GM12801 (cell line): ENCODE results near the gene MFNG.

Experiments used
- TF ChIP-seq, protein P1 (sequence below): IDR thresholded peaks from one replicate; pipeline ENCODE4 v1.5.1; 2011; ENCODE audit warnings: control low read depth; ENCODE audit not compliant: insufficient read length; ENCODE audit errors: extremely low read depth

The MFNG gene

DNA sequence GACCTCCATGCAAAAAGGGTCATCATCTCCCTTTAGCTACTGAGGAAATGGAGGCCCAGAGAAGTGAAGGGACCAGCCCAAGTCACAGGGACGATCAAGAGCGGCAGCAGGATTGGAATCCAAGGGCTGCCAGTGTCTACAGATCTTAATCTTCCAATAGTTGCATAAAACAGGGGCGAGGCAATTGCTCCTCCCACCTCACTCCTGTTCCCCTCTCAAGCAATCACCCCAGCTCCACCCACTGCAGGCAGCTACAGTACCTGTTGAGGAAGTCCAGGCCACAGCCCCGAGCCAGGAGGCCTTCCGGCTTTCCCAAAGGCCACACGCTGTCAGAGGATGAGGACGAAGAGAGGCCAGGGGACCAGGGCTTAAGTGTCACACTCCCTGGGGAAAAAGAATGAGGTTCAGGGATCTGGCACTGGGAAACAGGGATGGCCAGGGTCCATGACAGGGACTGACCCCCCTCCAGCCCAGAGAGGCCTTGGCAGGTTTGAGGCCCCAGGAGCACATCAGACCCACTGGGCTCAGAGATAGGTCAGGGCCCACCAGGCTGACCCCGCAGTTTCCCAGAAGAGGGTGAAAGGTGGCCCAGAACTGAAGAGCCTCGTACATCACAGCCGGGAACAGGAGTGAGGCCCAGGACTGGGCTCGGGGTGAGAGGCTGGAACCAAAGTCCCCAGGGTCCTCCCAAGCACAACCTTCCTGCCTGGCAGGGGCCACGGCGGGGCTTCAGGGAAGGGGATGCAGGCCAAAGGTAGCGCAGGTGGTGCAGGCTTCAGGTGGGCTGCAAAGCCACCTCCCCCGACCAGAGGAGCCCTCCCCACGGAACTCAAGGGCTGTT lies 16.4 kb upstream of the MFNG start:
- TF ChIP-seq, protein P1, sequence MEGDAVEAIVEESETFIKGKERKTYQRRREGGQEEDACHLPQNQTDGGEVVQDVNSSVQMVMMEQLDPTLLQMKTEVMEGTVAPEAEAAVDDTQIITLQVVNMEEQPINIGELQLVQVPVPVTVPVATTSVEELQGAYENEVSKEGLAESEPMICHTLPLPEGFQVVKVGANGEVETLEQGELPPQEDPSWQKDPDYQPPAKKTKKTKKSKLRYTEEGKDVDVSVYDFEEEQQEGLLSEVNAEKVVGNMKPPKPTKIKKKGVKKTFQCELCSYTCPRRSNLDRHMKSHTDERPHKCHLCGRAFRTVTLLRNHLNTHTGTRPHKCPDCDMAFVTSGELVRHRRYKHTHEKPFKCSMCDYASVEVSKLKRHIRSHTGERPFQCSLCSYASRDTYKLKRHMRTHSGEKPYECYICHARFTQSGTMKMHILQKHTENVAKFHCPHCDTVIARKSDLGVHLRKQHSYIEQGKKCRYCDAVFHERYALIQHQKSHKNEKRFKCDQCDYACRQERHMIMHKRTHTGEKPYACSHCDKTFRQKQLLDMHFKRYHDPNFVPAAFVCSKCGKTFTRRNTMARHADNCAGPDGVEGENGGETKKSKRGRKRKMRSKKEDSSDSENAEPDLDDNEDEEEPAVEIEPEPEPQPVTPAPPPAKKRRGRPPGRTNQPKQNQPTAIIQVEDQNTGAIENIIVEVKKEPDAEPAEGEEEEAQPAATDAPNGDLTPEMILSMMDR, result no peak

DNA sequence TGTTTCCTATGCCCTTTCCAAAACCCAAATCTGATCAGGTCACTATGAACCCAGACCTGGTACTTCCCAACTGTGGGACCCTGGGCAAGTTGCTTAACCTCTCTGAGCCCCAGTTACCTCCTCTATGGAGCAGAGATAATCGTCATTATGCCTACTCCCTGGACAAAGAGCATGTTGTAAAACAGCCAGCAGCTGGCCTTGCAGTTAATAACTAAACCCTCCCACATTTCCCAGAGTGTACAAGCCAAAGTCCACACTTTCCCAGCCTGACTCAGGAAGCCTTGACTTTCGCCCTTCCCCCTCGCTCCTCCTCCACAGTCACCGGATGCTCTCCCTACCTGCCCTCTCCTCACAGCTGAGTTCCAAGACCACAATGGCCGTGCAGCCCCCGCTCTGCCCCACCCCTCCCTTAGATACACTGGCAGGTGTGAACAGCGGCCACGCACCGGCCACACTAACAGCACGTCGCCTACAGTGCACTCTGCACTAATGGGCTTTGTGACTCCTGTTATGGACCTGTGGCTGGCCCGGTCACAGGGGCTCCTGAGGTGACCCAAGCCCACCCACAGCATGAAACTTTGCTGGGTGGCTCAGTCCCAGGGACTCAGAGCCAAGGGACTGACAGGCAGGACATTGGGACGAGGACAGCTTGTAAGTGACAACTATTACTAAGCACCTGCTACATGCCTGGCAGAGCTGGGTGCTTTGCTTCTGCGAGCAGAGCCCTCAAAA lies 15.6 kb upstream of the MFNG start:
- TF ChIP-seq, protein P1, result no peak

DNA sequence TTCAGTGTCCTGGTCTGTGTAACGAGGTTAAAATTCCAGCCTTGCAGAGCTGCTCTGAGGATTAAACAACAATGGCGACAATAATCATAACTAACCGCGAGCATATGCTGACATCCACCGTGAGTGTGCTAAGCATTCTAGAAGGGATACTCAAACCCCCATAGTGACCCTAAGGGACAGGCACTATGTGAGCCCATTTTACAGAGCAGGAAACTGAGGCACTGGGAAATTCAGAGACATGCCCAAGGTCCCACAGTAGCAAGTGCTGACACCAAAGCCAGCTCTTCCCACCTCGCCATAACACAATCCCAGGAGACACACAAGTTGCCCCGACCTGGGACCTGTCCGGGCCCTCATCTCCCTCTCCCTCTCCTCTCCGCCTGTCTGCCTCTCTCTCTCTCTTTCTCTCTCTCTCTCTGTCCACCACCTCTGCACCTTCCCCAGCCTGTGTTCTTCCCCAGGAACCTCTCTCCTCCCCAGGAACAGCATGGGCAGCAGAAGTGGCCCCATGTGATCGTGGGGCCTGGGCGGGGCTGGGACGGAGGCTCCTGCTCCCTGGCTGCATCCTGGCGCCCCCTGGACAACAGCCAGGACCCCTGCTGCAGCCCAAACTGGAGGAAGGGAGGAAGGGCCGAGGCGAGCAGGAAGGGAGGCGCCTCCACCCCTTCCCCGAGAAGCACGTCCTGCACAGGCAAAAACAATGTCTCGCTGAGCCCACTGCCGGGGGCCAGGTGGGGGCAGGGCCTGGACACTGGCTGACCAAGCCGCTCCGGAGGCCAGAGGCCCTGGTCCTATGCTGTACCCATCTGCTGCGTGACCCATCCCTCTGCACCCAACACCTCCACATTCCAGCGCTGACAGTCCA lies 14.8 kb upstream of the MFNG start:
- TF ChIP-seq, protein P1, result no peak

DNA sequence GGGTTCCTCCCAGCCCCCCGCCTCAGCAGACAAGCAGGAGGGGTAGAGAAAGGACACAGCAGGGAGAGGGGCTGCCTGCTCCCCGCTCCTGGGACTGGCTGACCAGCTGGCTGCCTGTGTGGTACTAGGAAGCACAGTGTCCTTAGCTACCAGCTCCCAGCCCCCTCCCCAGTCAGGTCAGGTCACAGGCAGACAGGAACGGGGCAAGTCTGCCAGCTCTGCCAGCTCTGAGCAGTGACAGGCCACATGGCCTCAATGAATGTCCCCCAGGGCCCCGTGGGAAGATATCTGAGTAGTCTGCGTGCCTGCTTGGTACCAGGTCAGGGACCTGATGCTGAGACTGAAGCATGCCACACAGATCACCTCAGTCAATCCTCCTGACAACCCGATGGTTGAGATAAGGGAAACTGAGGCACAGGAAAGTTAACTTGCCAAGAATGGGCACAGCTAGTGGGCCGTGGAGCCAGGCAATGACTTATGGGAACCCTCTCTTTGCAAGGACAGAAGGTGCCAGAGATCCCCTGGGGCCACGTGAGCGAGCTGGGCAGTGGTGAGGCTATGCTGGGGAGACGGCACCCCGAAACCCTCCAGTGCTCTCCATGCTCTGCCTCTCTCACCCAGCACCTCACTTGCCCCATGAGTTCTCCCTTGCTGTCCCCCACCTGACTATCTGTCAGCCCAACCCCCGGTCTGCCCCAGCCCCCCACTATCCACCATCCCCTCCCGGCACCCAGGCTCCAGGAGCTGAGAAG lies 13.8 kb upstream of the MFNG start:
- TF ChIP-seq, protein P1, result no peak

DNA sequence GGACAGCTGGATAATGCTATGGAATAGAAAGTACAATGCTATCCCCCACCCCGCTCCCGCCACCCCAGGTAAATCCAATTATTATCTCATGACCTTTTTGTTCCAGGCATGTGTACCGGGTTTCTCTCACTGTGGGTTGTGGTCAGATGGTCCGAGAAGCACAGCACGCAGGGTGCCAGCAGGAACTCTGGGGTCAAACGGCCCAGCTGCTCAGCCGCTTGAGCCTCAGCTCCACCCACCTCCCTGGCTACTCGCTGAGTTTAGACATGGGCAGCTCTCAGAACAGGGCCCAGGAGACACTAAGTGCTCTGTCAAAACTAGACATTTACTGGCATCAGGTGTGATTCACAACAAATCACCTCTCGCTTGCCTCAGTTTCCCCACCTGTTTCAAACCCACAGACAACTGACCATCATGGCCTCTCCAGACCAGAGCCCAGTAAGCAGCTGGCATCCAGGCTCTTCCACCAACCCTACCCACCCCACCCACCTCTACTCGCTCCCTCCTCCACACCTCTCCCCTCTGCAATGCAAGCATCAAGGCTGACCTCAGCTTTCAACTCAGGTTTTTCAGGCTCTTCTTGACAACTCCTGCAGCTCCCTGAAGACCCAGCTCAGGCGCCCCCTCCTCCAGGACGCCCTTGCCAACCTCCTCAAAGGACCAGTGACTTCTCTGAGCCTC lies 13.0 kb upstream of the MFNG start:
- TF ChIP-seq, protein P1, result no peak

DNA sequence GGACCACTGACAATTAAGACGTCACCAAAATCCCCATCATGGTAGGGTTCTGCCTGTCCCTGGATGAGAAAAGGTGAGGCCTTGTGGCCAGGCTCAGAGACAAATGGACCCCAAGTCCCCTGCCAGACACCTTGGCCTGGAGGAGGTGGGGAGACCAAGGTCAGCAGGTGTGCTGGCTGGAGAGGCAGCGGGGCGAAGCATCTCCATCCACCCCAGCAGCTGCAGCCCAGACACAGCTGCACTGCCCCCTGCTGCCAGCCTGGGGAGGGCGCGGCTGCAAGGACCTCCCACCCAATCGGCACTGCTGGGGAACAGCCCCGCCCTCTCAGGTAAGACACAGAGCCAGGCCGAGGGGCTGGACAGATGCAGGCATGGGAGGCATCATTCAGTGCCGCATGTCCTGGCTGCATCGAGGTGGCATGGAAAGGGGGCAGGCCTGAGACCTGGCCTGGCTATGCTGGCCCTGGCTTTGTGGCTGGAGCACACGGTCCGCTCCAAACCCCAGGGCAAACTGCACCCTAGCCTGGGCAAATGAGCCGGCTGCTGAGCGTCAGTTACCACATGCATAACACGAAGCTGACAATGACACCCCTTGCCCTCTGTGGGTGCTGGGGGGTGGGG lies 12.2 kb upstream of the MFNG start:
- TF ChIP-seq, protein P1, result no peak
